Esophagus (tissue), 2 donors: ENCODE results near the gene CYBRD1. TPM values are rescaled to one million over a fixed set of nuclear protein-coding genes. Genes with fewer than 3 reads are reported as not detected.
"Not testable (repeated sequence)": the region's sequence is repeated elsewhere in the genome, so short reads cannot be mapped to it uniquely, and the experiment has no call there.

Experiments used
- H3K27ac ChIP-seq, 2 donors: one replicate each; pipeline ENCODE4 v1.5.1; 2013; ENCODE audit warnings: low read depth in 2 of 2, mild to moderate bottlenecking in 2 of 2, inconsistent platforms in 1 of 2, low read length in 1 of 2, moderate library complexity in 1 of 2
- H3K27me3 ChIP-seq, 2 donors: one replicate each; pipeline ENCODE4 v1.6.1; 2013; ENCODE audit warnings: low read length in 2 of 2, control low read depth in 1 of 2, mild to moderate bottlenecking in 1 of 2; ENCODE audit not compliant: insufficient read depth in 2 of 2, control insufficient read depth in 1 of 2
- H3K36me3 ChIP-seq, 2 donors: one replicate each; pipeline ENCODE4 v1.6.1; 2013; ENCODE audit warnings: low read length in 1 of 2; ENCODE audit not compliant: control insufficient read depth in 2 of 2, insufficient read depth in 2 of 2
- H3K4me1 ChIP-seq, 2 donors: one replicate each; pipeline ENCODE4 v1.6.1; 2013; ENCODE audit warnings: low read length in 1 of 2; ENCODE audit not compliant: control insufficient read depth in 2 of 2, insufficient read depth in 2 of 2
- H3K4me3 ChIP-seq, 2 donors: one replicate each; pipeline ENCODE4 v1.5.1; 2013; ENCODE audit warnings: low read length in 2 of 2, mild to moderate bottlenecking in 2 of 2, low read depth in 1 of 2, moderate library complexity in 1 of 2
- H3K9me3 ChIP-seq, 2 donors: one replicate each; pipeline ENCODE4 v1.6.1; 2013; ENCODE audit warnings: mild to moderate bottlenecking in 2 of 2, low read depth in 1 of 2, low read length in 1 of 2, moderate library complexity in 1 of 2; ENCODE audit not compliant: control insufficient read depth in 2 of 2, insufficient read depth in 1 of 2
- WGBS, 2 donors: extraction: QIAGEN DNeasy Blood & Tissue Kit; methylation state at CpG; one replicate each; pipeline ENCODE4 v1.1.7; 2013; 5-methylcytosine and 5-hydroxymethylcytosine counted together
- polyA plus RNA-seq, 2 donors: library from polyadenylated mRNA; stranded (reverse); fragments of 200-250 nt; gene quantifications; one replicate each; pipeline ENCODE4 v1.2.3, GENCODE V29; 2013
- donor health status: healthy with polysubstance abuse.
- donor health status: Bipolar disorder and iron deficiency.

CYBRD1 gene
- polyA plus RNA-seq, 2 donors, result 8.4 to 17.2 TPM

- Histone ChIP-seq H3K27ac (no peak overlapping the region), H3K4me3 (no peak overlapping the region), H3K27me3 (no peaks in the 10 kb centered on the region), H3K4me1 (no peaks in the 10 kb centered on the region), H3K9me3 (no peaks in the 10 kb centered on the region), H3K36me3 (no peaks in the 10 kb centered on the region)
- 96 to 98% methylated on average over 1 of the region's 1 CpG for WGBS, 2 donors
Measured at GRCh38 chr2:171529914-171530313, 7.6 kb downstream of the CYBRD1 start.

- H3K9me3 ChIP-seq, result no peaks in the 10 kb centered on the region
- no peak overlapping the region for H3K27ac ChIP-seq
- WGBS, 2 donors, result 57 to 66% methylated on average over 4 of the region's 4 CpGs
- no peaks in the 10 kb centered on the region for H3K36me3 ChIP-seq
- H3K4me3 ChIP-seq, result no peak overlapping the region
- no peaks in the 10 kb centered on the region for H3K27me3 ChIP-seq
- no peaks in the 10 kb centered on the region for H3K4me1 ChIP-seq
Measured at GRCh38 chr2:171530378-171530777, 8.1 kb downstream of the CYBRD1 start.

- not testable (repeated sequence) for H3K9me3 ChIP-seq, H3K36me3 ChIP-seq, H3K27me3 ChIP-seq, H3K27ac ChIP-seq, H3K4me3 ChIP-seq, H3K4me1 ChIP-seq
- WGBS, 2 donors, result 45 to 70% methylated on average over 1 of the region's 1 CpG
Measured at GRCh38 chr2:171530859-171531258, 8.6 kb downstream of the CYBRD1 start.

GRCh38 chr2:171531291-171531690 lies 9.0 kb downstream of the CYBRD1 start:
- WGBS, 2 donors, result 47 to 51% methylated on average over 7 of the region's 7 CpGs
- H3K27me3 ChIP-seq, result no peaks in the 10 kb centered on the region
- no peak overlapping the region for H3K27ac ChIP-seq
- H3K36me3 ChIP-seq, result no peaks in the 10 kb centered on the region
- no peaks in the 10 kb centered on the region for H3K4me1 ChIP-seq
- H3K9me3 ChIP-seq, result no peaks in the 10 kb centered on the region
- no peak overlapping the region for H3K4me3 ChIP-seq

GRCh38 chr2:171531836-171532450 lies 9.7 kb downstream of the CYBRD1 start:
- no peaks in the 10 kb centered on the region for H3K36me3 ChIP-seq
- 48 to 53% methylated on average over 3 of the region's 3 CpGs for WGBS, 2 donors
- no peak overlapping the region for H3K4me3 ChIP-seq
- H3K9me3 ChIP-seq, result no peaks in the 10 kb centered on the region
- H3K27ac ChIP-seq, result no peak overlapping the region
- no peaks in the 10 kb centered on the region for H3K27me3 ChIP-seq
- H3K4me1 ChIP-seq, result no peaks in the 10 kb centered on the region

- no peaks in the 10 kb centered on the region for H3K4me1 ChIP-seq
- no peak overlapping the region for H3K27ac ChIP-seq
- no peaks in the 10 kb centered on the region for H3K27me3 ChIP-seq
- no peaks in the 10 kb centered on the region for H3K9me3 ChIP-seq
- H3K4me3 ChIP-seq, result no peak overlapping the region
- WGBS, 2 donors, result 94 to 97% methylated on average over 1 of the region's 1 CpG
- no peaks in the 10 kb centered on the region for H3K36me3 ChIP-seq
Measured at GRCh38 chr2:171533331-171533730, 11.1 kb downstream of the CYBRD1 start.

- not testable (repeated sequence) for H3K27ac ChIP-seq, H3K4me3 ChIP-seq, H3K4me1 ChIP-seq, H3K9me3 ChIP-seq, H3K27me3 ChIP-seq, H3K36me3 ChIP-seq
- 87 to 89% methylated on average over 4 of the region's 4 CpGs for WGBS, 2 donors
Measured at GRCh38 chr2:171535528-171535927, 13.3 kb downstream of the CYBRD1 start.

- Histone ChIP-seq H3K4me1 (no peaks in the 10 kb centered on the region), H3K9me3 (no peaks in the 10 kb centered on the region), H3K27ac (no peak overlapping the region), H3K4me3 (no peak overlapping the region), H3K36me3 (no peaks in the 10 kb centered on the region), H3K27me3 (no peaks in the 10 kb centered on the region)
- WGBS, 2 donors, result 86 to 88% methylated on average over 4 of the region's 4 CpGs
Measured at GRCh38 chr2:171540437-171540836, 18.2 kb downstream of the CYBRD1 start.

- H3K4me3 ChIP-seq, result no peak overlapping the region
- 86 to 89% methylated on average over 6 of the region's 6 CpGs for WGBS, 2 donors
- no peaks in the 10 kb centered on the region for H3K36me3 ChIP-seq
- H3K9me3 ChIP-seq, result no peaks in the 10 kb centered on the region
- H3K27ac ChIP-seq, result no peak overlapping the region
- H3K27me3 ChIP-seq, result no peaks in the 10 kb centered on the region
- no peaks in the 10 kb centered on the region for H3K4me1 ChIP-seq
Measured at GRCh38 chr2:171541202-171541887, 19.1 kb downstream of the CYBRD1 start.

- H3K4me3 ChIP-seq, result no peak overlapping the region
- no peaks in the 10 kb centered on the region for H3K4me1 ChIP-seq
- 94 to 95% methylated on average over 1 of the region's 1 CpG for WGBS, 2 donors
- H3K27me3 ChIP-seq, result no peaks in the 10 kb centered on the region
- no peaks in the 10 kb centered on the region for H3K36me3 ChIP-seq
- no peak overlapping the region for H3K27ac ChIP-seq
- no peaks in the 10 kb centered on the region for H3K9me3 ChIP-seq
Measured at GRCh38 chr2:171545086-171545485, 22.8 kb downstream of the CYBRD1 start.
